Progenitor cell of endocrine pancreas (in vitro differentiated cells): Measurements from ENCODE around the gene CALN1. TPM values are rescaled to one million over a fixed set of nuclear protein-coding genes. Genes with fewer than 3 reads are reported as not detected.

Experiments used
- DNase-seq: peaks from one replicate; pipeline ENCODE4 v3.0.0; 2021; ENCODE audit warnings: low spot score; ENCODE audit not compliant: unreplicated experiment
- H3K27ac Mint-ChIP-seq: 2 replicates; pipeline ENCODE4 v1.8.0; 2021; ENCODE audit warnings: mild to moderate bottlenecking, moderate library complexity, mixed read lengths
- H3K27me3 Mint-ChIP-seq: 2 replicates; pipeline ENCODE4 v1.8.0; 2021; ENCODE audit warnings: mixed read lengths
- H3K36me3 Mint-ChIP-seq: 2 replicates; pipeline ENCODE4 v1.8.0; 2022; ENCODE audit warnings: mixed read lengths; ENCODE audit not compliant: insufficient read depth
- H3K4me1 Mint-ChIP-seq: 2 replicates; pipeline ENCODE4 v1.8.0; 2021; ENCODE audit warnings: low read depth, mixed read lengths
- H3K4me3 Mint-ChIP-seq: 2 replicates; pipeline ENCODE4 v1.8.0; 2021; ENCODE audit warnings: low read depth, mild to moderate bottlenecking, moderate library complexity, mixed read lengths
- H3K9me3 Mint-ChIP-seq: 2 replicates; pipeline ENCODE4 v1.8.0; 2021; ENCODE audit warnings: low read depth, mixed read lengths
- CTCF ChIP-seq: fragments of 200-600 bp; sonication (generic); IDR thresholded peaks from one replicate; pipeline ENCODE4 v1.5.0; 2021; ENCODE audit warnings: antibody characterized with exemption, mild to moderate bottlenecking; ENCODE audit not compliant: unreplicated experiment
- total RNA-seq: library from RNA; stranded (reverse); gene quantifications from 2 replicates; pipeline ENCODE4 v1.2.1, GENCODE V29; 2021

The CALN1 gene
- total RNA-seq, 1 donor from 2014 or later: 0.79 TPM

GRCh38 chr7:72057231-72057630 is 354.9 kb downstream of the CALN1 start:
- no peaks in the 10 kb centered on the region for H3K36me3 Mint-ChIP-seq
- DNase-seq: no peak
- no peaks in the 10 kb centered on the region for H3K4me1 Mint-ChIP-seq
- no peak overlapping the region for H3K27ac Mint-ChIP-seq
- no peak overlapping the region for H3K4me3 Mint-ChIP-seq
- peaks cover 10% of the 10 kb centered on the region for H3K9me3 Mint-ChIP-seq
- no peak for TF ChIP-seq CTCF
- no peaks in the 10 kb centered on the region for H3K27me3 Mint-ChIP-seq

GRCh38 chr7:72055426-72055825 is 356.7 kb downstream of the CALN1 start:
- no peak for DNase-seq
- H3K36me3 Mint-ChIP-seq: no peaks in the 10 kb centered on the region
- H3K27ac Mint-ChIP-seq: no peak overlapping the region
- no peak overlapping the region for H3K4me3 Mint-ChIP-seq
- peaks cover 4% of the 10 kb centered on the region for H3K9me3 Mint-ChIP-seq
- H3K27me3 Mint-ChIP-seq: no peaks in the 10 kb centered on the region
- no peak for TF ChIP-seq CTCF
- H3K4me1 Mint-ChIP-seq: peaks cover 5% of the 10 kb centered on the region

- H3K9me3 Mint-ChIP-seq: peaks cover 4% of the 10 kb centered on the region
- H3K4me3 Mint-ChIP-seq: no peak overlapping the region
- no peaks in the 10 kb centered on the region for H3K36me3 Mint-ChIP-seq
- no peak overlapping the region for H3K27ac Mint-ChIP-seq
- H3K27me3 Mint-ChIP-seq: no peaks in the 10 kb centered on the region
- no peak for TF ChIP-seq CTCF
- no peak for DNase-seq
- H3K4me1 Mint-ChIP-seq: peaks cover 5% of the 10 kb centered on the region
Measured at GRCh38 chr7:72053292-72053691, 358.8 kb downstream of the CALN1 start.

GRCh38 chr7:72048420-72048819 is 363.7 kb downstream of the CALN1 start:
- H3K36me3 Mint-ChIP-seq: no peaks in the 10 kb centered on the region
- no peak overlapping the region for H3K4me3 Mint-ChIP-seq
- H3K9me3 Mint-ChIP-seq: no peaks in the 10 kb centered on the region
- peaks cover 5% of the 10 kb centered on the region for H3K27me3 Mint-ChIP-seq
- H3K4me1 Mint-ChIP-seq: peaks cover 5% of the 10 kb centered on the region
- H3K27ac Mint-ChIP-seq: no peak overlapping the region
- TF ChIP-seq CTCF: no peak
- DNase-seq: no peak

- Mint-ChIP-seq H3K27ac (no peak overlapping the region), H3K9me3 (no peaks in the 10 kb centered on the region), H3K27me3 (peaks cover 5% of the 10 kb centered on the region), H3K4me3 (no peak overlapping the region), H3K4me1 (no peaks in the 10 kb centered on the region), H3K36me3 (no peaks in the 10 kb centered on the region)
- TF ChIP-seq CTCF: no peak
- DNase-seq: no peak
Measured at GRCh38 chr7:72042855-72043254, 369.3 kb downstream of the CALN1 start.
